ENCODE data around the gene OASL.

- TF ChIP-seq FOXP2 (optimal IDR thresholded peaks at IDR 0.05; ENCODE audit: control extremely low read depth, extremely low read length, insufficient read depth), result no peak
- no peak for TF ChIP-seq EZH2 (IDR thresholded peaks at IDR 0.05)
These were observed 35.4 kb downstream of the OASL start for GRCh38 chr12:121003650-121004049.
